CD4-positive, CD25-positive, alpha-beta regulatory T cell (primary cell): Measurements from ENCODE around the gene SLC8A1. TPM values are rescaled to one million over a fixed set of nuclear protein-coding genes. Genes with fewer than 3 reads are reported as not detected.

Source experiments
- ATAC-seq, 2 donors: fragments of 150-1000 bp; cut with Tn5 transposase; one replicate each; pipeline ENCODE4 v1.10.0; 2021; ENCODE audit warnings: low read depth in 2 of 2, moderate number of reproducible peaks in 2 of 2, moderate library complexity in 1 of 2
- DNase-seq, 3 donors: peaks; one replicate each; pipeline versions ENCODE4 v3.0.0 to v3.0.0-alpha.2; 2012 to 2022; ENCODE audit warnings: mixed read lengths in 1 of 3
- H3K27ac ChIP-seq: one replicate; pipeline ENCODE4 v1.7.0; 2013; ENCODE audit warnings: mild to moderate bottlenecking, low read length; ENCODE audit not compliant: insufficient read depth, poor library complexity, severe bottlenecking
- H3K27me3 ChIP-seq: one replicate; pipeline ENCODE4 v1.7.0; 2013; ENCODE audit warnings: low read length; ENCODE audit not compliant: control insufficient read depth, insufficient read depth
- H3K36me3 ChIP-seq: one replicate; pipeline ENCODE4 v1.7.0; 2013; ENCODE audit warnings: mild to moderate bottlenecking, low read length, moderate library complexity; ENCODE audit not compliant: control insufficient read depth, insufficient read depth
- H3K4me1 ChIP-seq: 2 replicates; pipeline ENCODE4 v1.7.0; 2013; ENCODE audit warnings: mild to moderate bottlenecking, low read length; ENCODE audit not compliant: insufficient read depth, control insufficient read depth, poor library complexity, severe bottlenecking
- H3K4me3 ChIP-seq: one replicate; pipeline ENCODE4 v1.7.0; 2013; ENCODE audit warnings: low read depth, mild to moderate bottlenecking, low read length, moderate library complexity
- H3K9me3 ChIP-seq, 2 experiments: 1 replicate in 1 of 2; 2 replicates in 1 of 2; pipeline ENCODE4 v1.7.0; 2013; ENCODE audit warnings: low read length in 2 of 2, mild to moderate bottlenecking in 1 of 2, moderate library complexity in 1 of 2; ENCODE audit not compliant: control insufficient read depth in 2 of 2
- H3K27ac Mint-ChIP-seq, 3 donors: one replicate each; pipeline ENCODE4 v1.8.0; 2020 to 2022; ENCODE audit warnings: mild to moderate bottlenecking in 3 of 3, mixed read lengths in 3 of 3, moderate library complexity in 2 of 3
- H3K27me3 Mint-ChIP-seq: one replicate; pipeline ENCODE4 v1.8.0; 2022; ENCODE audit warnings: mild to moderate bottlenecking, mixed read lengths
- H3K36me3 Mint-ChIP-seq: one replicate; pipeline ENCODE4 v1.8.0; 2020; ENCODE audit warnings: mixed read lengths
- H3K4me1 Mint-ChIP-seq, 4 donors: one replicate each; pipeline ENCODE4 v1.8.0; 2020 to 2022; ENCODE audit warnings: mixed read lengths in 4 of 4, mild to moderate bottlenecking in 1 of 4
- H3K4me3 Mint-ChIP-seq, 4 donors: one replicate each; pipeline ENCODE4 v1.8.0; 2020 to 2022; ENCODE audit warnings: mild to moderate bottlenecking in 4 of 4, mixed read lengths in 4 of 4, moderate library complexity in 3 of 4
- H3K9me3 Mint-ChIP-seq, 7 donors: one replicate each; pipeline ENCODE4 v1.8.0; 2020 to 2022; ENCODE audit warnings: mixed read lengths in 7 of 7, mild to moderate bottlenecking in 3 of 7, moderate library complexity in 2 of 7
- polyA plus RNA-seq, 4 donors: library from polyadenylated mRNA; unstranded; fragments of 300-500 nt; fragmentation: Illumina TruSeq; gene quantifications; one replicate each; pipeline ENCODE4 v1.2.3, GENCODE V29; 2021
- total RNA-seq: library from RNA; stranded (reverse); gene quantifications from one replicate; pipeline ENCODE4 v1.2.3, GENCODE V29; 2022

SLC8A1 gene
- total and polyA plus RNA-seq, 5 donors from 2014 or later, result 0.22 to 0.43 TPM; not detected in 3

DNA sequence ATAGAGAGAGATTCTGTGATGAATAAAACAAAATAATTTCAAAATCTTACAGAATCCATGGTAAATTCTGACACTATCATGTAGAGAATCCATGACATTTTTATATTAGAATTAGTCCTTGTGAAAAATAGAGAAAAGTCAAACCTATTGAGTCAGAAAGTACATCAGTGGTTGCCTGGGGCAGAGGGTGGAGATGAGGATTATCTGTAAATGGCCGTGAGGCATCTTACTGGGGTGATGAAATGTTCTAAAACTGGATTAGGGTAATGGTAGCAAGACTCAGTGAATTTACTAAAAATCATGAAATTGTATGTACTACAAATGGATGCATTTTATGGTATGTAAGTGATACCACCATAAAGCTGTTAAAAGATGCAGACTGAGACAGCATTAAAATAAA lies 323.1 kb downstream of the SLC8A1 start:
- no peaks in the 10 kb centered on the region for H3K36me3 ChIP-seq
- H3K27ac Mint-ChIP-seq, result no peak overlapping the region
- H3K4me3 ChIP-seq, result no peak overlapping the region
- H3K9me3 Mint-ChIP-seq, result peaks cover 0 to 2% (median 0%) of the 10 kb centered on the region in 7 donors
- H3K36me3 Mint-ChIP-seq, result no peaks in the 10 kb centered on the region
- H3K27ac ChIP-seq, result no peak overlapping the region
- no peak for DNase-seq
- H3K4me1 ChIP-seq, result no peaks in the 10 kb centered on the region
- no peaks in the 10 kb centered on the region for H3K27me3 ChIP-seq
- no peak overlapping the region for H3K4me3 Mint-ChIP-seq
- no peak for ATAC-seq
- H3K9me3 ChIP-seq, result no peaks in the 10 kb centered on the region
- H3K27me3 Mint-ChIP-seq, result no peaks in the 10 kb centered on the region
- H3K4me1 Mint-ChIP-seq, result no peaks in the 10 kb centered on the region

DNA sequence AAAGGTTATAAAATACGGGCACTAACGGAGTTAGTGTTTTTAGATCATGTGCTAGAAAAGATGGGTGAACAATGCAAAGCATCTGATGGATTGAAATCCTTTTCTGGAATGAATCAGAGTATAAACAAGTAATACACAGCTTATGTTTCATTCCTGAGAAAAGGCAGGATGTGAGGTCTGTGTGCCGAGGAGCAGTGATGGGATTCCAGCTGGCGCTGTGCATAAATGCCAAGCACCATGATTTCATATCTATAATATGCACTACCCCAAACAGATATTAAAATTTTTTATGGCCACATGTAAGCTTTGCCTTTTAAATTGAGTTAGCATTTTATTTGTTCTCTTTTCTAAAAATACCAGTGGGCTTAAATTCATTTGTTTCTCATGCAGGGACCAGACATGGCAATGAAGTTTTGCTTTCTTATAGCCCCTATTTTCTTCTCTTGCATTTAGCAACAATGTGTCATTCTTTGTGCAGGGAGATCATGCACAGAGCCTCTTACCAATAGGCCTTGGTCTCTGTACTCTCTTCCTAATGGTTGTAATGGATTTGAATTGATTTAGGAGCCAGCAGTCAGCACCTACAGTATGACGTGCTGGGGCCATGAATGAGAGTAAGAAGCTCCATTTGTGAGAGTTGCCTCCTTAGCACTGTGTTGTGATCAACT lies 323.9 kb downstream of the SLC8A1 start:
- Mint-ChIP-seq H3K4me3 (no peak overlapping the region), H3K27ac (no peak overlapping the region), H3K27me3 (no peaks in the 10 kb centered on the region), H3K36me3 (no peaks in the 10 kb centered on the region), H3K4me1 (no peaks in the 10 kb centered on the region), H3K9me3 (peaks cover 0 to 2% (median 0%) of the 10 kb centered on the region in 7 donors)
- ATAC-seq (no peak), DNase-seq (no peak)
- no peak overlapping the region for H3K4me3 ChIP-seq
- no peaks in the 10 kb centered on the region for H3K9me3 ChIP-seq
- no peaks in the 10 kb centered on the region for H3K27me3 ChIP-seq
- H3K4me1 ChIP-seq, result no peaks in the 10 kb centered on the region
- no peaks in the 10 kb centered on the region for H3K36me3 ChIP-seq
- no peak overlapping the region for H3K27ac ChIP-seq

DNA sequence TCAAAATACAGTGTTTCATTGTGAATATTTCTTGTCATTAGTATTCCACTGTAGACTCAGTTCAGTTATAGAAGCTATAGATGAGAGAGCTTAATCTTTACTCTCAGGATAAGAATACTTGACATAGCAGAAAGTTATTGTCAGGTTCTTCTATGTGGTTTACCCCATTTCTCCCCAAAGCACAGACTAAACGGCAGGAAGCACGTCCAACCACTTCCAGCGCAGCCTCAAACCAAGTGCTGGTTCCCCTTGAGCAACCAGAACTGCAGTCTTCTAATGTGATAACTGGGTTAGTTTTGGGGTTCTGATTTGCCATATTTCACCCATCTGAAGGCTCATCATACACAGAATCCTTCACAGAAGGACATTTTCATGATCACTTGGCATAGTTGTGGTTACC lies 324.7 kb downstream of the SLC8A1 start:
- H3K27me3 ChIP-seq, result no peaks in the 10 kb centered on the region
- H3K9me3 Mint-ChIP-seq, result peaks cover 0 to 2% (median 0%) of the 10 kb centered on the region in 7 donors
- H3K4me3 ChIP-seq, result no peak overlapping the region
- no peaks in the 10 kb centered on the region for H3K4me1 ChIP-seq
- ATAC-seq (no peak), DNase-seq (peak in 1 of 3 donors; percentile 37)
- H3K36me3 ChIP-seq, result no peaks in the 10 kb centered on the region
- H3K27ac ChIP-seq, result no peak overlapping the region
- H3K4me1 Mint-ChIP-seq, result no peaks in the 10 kb centered on the region
- H3K36me3 Mint-ChIP-seq, result no peaks in the 10 kb centered on the region
- no peak overlapping the region for H3K4me3 Mint-ChIP-seq
- H3K27me3 Mint-ChIP-seq, result no peaks in the 10 kb centered on the region
- no peaks in the 10 kb centered on the region for H3K9me3 ChIP-seq
- no peak overlapping the region for H3K27ac Mint-ChIP-seq

GRCh38 chr2:40126006-40126405 lies 325.9 kb downstream of the SLC8A1 start:
- Mint-ChIP-seq H3K4me3 (no peak overlapping the region), H3K9me3 (peaks cover 0 to 2% (median 0%) of the 10 kb centered on the region in 7 donors), H3K27ac (no peak overlapping the region), H3K27me3 (no peaks in the 10 kb centered on the region), H3K4me1 (no peaks in the 10 kb centered on the region), H3K36me3 (no peaks in the 10 kb centered on the region)
- Histone ChIP-seq H3K36me3 (no peaks in the 10 kb centered on the region), H3K4me1 (no peaks in the 10 kb centered on the region), H3K9me3 (no peaks in the 10 kb centered on the region), H3K27me3 (no peaks in the 10 kb centered on the region), H3K27ac (no peak overlapping the region), H3K4me3 (no peak overlapping the region)
- DNase-seq, result no peak
- no peak for ATAC-seq

- Histone ChIP-seq H3K9me3 (no peaks in the 10 kb centered on the region), H3K27me3 (no peaks in the 10 kb centered on the region), H3K4me1 (no peaks in the 10 kb centered on the region), H3K4me3 (no peak overlapping the region), H3K36me3 (no peaks in the 10 kb centered on the region), H3K27ac (no peak overlapping the region)
- no peak for ATAC-seq
- no peak overlapping the region for H3K4me3 Mint-ChIP-seq
- no peaks in the 10 kb centered on the region for H3K36me3 Mint-ChIP-seq
- H3K27ac Mint-ChIP-seq, result no peak overlapping the region
- H3K4me1 Mint-ChIP-seq, result no peaks in the 10 kb centered on the region
- no peaks in the 10 kb centered on the region for H3K27me3 Mint-ChIP-seq
- DNase-seq, result no peak
- H3K9me3 Mint-ChIP-seq, result peaks cover 0 to 2% (median 0%) of the 10 kb centered on the region in 7 donors
Measured at GRCh38 chr2:40123746-40124145, 328.1 kb downstream of the SLC8A1 start.

- DNase-seq, result no peak
- Mint-ChIP-seq H3K27ac (no peak overlapping the region), H3K4me3 (no peak overlapping the region), H3K27me3 (no peaks in the 10 kb centered on the region), H3K9me3 (peaks cover 0 to 2% (median 0%) of the 10 kb centered on the region in 7 donors), H3K4me1 (no peaks in the 10 kb centered on the region), H3K36me3 (no peaks in the 10 kb centered on the region)
- no peaks in the 10 kb centered on the region for H3K27me3 ChIP-seq
- H3K4me3 ChIP-seq, result no peak overlapping the region
- no peak for ATAC-seq
- H3K4me1 ChIP-seq, result no peaks in the 10 kb centered on the region
- no peaks in the 10 kb centered on the region for H3K36me3 ChIP-seq
- H3K9me3 ChIP-seq, result no peaks in the 10 kb centered on the region
- no peak overlapping the region for H3K27ac ChIP-seq
Measured at GRCh38 chr2:40123326-40123725, 328.6 kb downstream of the SLC8A1 start.

DNA sequence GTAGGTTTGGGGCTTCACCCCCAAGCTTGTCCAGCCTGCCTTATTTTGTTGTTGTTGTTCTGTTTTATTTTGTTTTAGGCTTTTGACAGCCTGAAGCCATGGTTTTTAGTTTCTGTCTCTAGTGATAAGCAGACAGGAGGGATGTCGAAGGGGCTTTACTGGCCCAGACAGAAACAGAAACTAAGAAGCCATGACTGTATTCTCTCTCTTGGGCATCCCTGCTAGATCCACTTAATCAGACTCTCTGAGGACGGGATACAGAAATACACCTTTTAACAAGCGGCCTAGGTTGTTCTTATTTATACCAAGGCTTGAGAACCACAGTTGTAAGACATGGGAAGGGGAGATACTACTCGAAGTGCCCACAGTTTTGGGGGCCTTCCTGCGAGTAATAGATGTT lies 330.9 kb downstream of the SLC8A1 start:
- DNase-seq (no peak), ATAC-seq (no peak)
- no peak overlapping the region for H3K27ac ChIP-seq
- H3K9me3 Mint-ChIP-seq, result no peaks in the 10 kb centered on the region
- H3K4me3 Mint-ChIP-seq, result no peak overlapping the region
- H3K27me3 ChIP-seq, result no peaks in the 10 kb centered on the region
- H3K27ac Mint-ChIP-seq, result no peak overlapping the region
- no peaks in the 10 kb centered on the region for H3K4me1 ChIP-seq
- no peaks in the 10 kb centered on the region for H3K4me1 Mint-ChIP-seq
- no peaks in the 10 kb centered on the region for H3K36me3 ChIP-seq
- H3K27me3 Mint-ChIP-seq, result no peaks in the 10 kb centered on the region
- no peak overlapping the region for H3K4me3 ChIP-seq
- H3K9me3 ChIP-seq, result no peaks in the 10 kb centered on the region
- H3K36me3 Mint-ChIP-seq, result no peaks in the 10 kb centered on the region

GRCh38 chr2:40120026-40120425 lies 331.9 kb downstream of the SLC8A1 start:
- Mint-ChIP-seq H3K4me3 (no peak overlapping the region), H3K27ac (no peak overlapping the region), H3K9me3 (no peaks in the 10 kb centered on the region), H3K4me1 (no peaks in the 10 kb centered on the region), H3K36me3 (no peaks in the 10 kb centered on the region), H3K27me3 (no peaks in the 10 kb centered on the region)
- no peak overlapping the region for H3K27ac ChIP-seq
- no peaks in the 10 kb centered on the region for H3K9me3 ChIP-seq
- ATAC-seq, result no peak
- DNase-seq, result no peak
- no peaks in the 10 kb centered on the region for H3K27me3 ChIP-seq
- no peaks in the 10 kb centered on the region for H3K36me3 ChIP-seq
- H3K4me3 ChIP-seq, result no peak overlapping the region
- no peaks in the 10 kb centered on the region for H3K4me1 ChIP-seq
